ENCODE data around the gene PLCL1.

The PLCL1 gene

DNA sequence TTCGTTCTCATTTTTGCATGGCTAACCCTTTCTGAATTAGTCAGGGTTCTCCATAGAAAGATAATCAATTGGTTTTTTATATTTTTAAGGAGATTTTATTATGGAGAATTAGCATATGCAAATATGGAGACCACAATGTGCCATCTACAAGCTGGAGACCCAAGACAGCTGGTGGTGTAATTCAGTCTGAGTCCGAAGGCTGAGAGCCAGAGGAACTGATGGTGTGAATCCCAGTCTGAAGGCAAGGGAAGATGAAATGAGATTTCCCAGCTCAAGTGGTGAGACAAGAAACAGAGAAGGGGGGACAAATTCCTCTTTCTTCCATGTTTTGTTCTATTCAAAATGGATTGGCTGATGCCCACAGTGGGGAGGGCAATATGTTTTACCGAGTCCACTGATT lies 80.7 kb downstream of the PLCL1 start:
- TF ChIP-seq POLR2AphosphoS5 (IDR thresholded peaks at IDR 0.05; ENCODE audit: low read depth, low read length): no peak

DNA sequence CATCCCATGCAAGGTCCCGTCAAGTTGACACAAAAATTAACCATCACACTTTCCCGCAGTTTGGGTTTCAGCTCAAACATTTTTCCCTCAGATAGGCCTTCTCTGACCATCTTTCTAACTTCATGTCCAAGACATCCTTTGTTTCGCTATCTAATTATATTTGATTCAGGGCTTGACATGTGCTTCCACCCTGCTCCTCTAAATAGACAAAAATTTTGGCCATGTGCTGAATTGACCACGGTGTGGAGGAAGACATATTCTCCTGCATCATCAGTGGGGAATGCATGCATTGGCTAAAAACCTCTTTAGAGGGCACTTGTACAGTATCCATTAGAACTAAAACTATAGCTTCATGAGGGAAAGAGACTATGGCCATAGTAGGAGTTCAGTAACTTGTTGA lies 81.2 kb downstream of the PLCL1 start:
- no peak for TF ChIP-seq POLR2AphosphoS5 (IDR thresholded peaks at IDR 0.05; ENCODE audit: low read depth, low read length)
- TF ChIP-seq FOXP2 (optimal IDR thresholded peaks at IDR 0.05; ENCODE audit: borderline replicate concordance, extremely low read depth, extremely low read length, insufficient read depth): no peak
- no peak for TF ChIP-seq SIN3A (IDR thresholded peaks at IDR 0.05; ENCODE audit: borderline replicate concordance, insufficient read depth, low read length)
- no peak for TF ChIP-seq TAF1 (IDR thresholded peaks at IDR 0.05; ENCODE audit: borderline replicate concordance, insufficient read depth, low read length)
- no peak for TF ChIP-seq REST (IDR thresholded peaks at IDR 0.05; ENCODE audit: insufficient read depth in 1 of 2, low read depth in 2 of 2, low read length in 2 of 2)

DNA sequence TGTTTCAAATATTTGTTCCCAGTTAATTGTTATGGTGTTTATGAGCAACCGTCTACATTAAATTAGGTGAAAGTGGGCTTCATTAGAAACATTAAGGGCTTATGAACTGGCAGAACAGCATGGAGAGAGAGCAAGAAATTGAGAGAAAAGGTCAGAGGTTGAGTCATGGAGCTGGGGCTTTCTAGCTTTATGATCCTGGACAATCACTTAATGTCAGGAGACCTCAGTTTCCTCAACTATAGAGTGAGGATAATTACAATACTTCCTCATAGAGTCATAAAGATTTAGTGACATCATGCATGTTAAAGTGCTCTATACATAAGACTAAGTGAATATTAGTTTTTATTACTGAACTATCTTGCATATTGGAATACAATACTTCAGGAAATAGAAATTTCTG lies 83.9 kb downstream of the PLCL1 start:
- TF ChIP-seq POLR2AphosphoS5 (IDR thresholded peaks at IDR 0.05; ENCODE audit: low read depth, low read length): no peak
- no peak for TF ChIP-seq REST (IDR thresholded peaks at IDR 0.05; ENCODE audit: insufficient read depth in 1 of 2, low read depth in 2 of 2, low read length in 2 of 2)
- no peak for TF ChIP-seq TAF1 (IDR thresholded peaks at IDR 0.05; ENCODE audit: borderline replicate concordance, insufficient read depth, low read length)

- TF ChIP-seq FOXP2 (optimal IDR thresholded peaks at IDR 0.05; ENCODE audit: borderline replicate concordance, extremely low read depth, extremely low read length, insufficient read depth) (no peak), TAF1 (IDR thresholded peaks at IDR 0.05; ENCODE audit: borderline replicate concordance, insufficient read depth, low read length) (no peak), POLR2AphosphoS5 (IDR thresholded peaks at IDR 0.05; ENCODE audit: low read depth, low read length) (no peak), REST (IDR thresholded peaks at IDR 0.05; ENCODE audit: insufficient read depth in 1 of 2, low read depth in 2 of 2, low read length in 2 of 2) (no peak), SIN3A (IDR thresholded peaks at IDR 0.05; ENCODE audit: borderline replicate concordance, insufficient read depth, low read length) (no peak)
These were observed 84.6 kb downstream of the PLCL1 start for GRCh38 chr2:197889041-197889440.

DNA sequence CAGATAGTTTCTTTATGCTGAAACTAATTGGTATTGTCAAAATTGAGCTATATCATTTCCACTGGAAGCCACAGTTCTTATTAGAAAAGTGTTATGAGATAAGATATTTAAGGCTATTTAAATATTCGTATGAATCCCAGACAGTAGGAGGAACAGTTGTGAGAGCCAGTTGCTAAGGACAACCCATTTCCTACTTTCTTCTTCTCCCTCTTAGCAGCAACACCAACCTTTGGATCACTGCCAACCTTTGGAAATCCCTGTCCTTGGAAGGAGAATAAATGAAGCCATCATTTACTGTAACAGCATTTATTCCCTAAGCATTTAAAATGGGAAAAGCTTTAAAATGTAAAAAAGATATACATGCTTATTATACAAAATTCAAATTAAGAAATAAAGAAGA lies 85.8 kb downstream of the PLCL1 start:
- TF ChIP-seq FOXP2 (optimal IDR thresholded peaks at IDR 0.05; ENCODE audit: borderline replicate concordance, extremely low read depth, extremely low read length, insufficient read depth): no peak
- TF ChIP-seq REST (IDR thresholded peaks at IDR 0.05; ENCODE audit: insufficient read depth in 1 of 2, low read depth in 2 of 2, low read length in 2 of 2): no peak
- TF ChIP-seq POLR2AphosphoS5 (IDR thresholded peaks at IDR 0.05; ENCODE audit: low read depth, low read length): no peak
- TF ChIP-seq SIN3A (IDR thresholded peaks at IDR 0.05; ENCODE audit: borderline replicate concordance, insufficient read depth, low read length): no peak
- TF ChIP-seq TAF1 (IDR thresholded peaks at IDR 0.05; ENCODE audit: borderline replicate concordance, insufficient read depth, low read length): no peak

Data from PFSK-1 (cell line).